Hematopoietic multipotent progenitor cell treated with erythropoietin and hydrocortisone succinate and interleukin-3 and kit ligand, for 4 days (in vitro differentiated cells): Measurements from ENCODE around the gene FTMT.
A peak's percentile ranks its signal among the peaks of the same experiment; 100 is the strongest.
"Not testable (repeated sequence)": the region's sequence is repeated elsewhere in the genome, so short reads cannot be mapped to it uniquely, and the experiment has no call there.

ENCODE experiments used
- DNase-seq: peaks from one replicate; pipeline ENCODE4 v3.0.0-alpha.2; 2015

The FTMT gene

DNA sequence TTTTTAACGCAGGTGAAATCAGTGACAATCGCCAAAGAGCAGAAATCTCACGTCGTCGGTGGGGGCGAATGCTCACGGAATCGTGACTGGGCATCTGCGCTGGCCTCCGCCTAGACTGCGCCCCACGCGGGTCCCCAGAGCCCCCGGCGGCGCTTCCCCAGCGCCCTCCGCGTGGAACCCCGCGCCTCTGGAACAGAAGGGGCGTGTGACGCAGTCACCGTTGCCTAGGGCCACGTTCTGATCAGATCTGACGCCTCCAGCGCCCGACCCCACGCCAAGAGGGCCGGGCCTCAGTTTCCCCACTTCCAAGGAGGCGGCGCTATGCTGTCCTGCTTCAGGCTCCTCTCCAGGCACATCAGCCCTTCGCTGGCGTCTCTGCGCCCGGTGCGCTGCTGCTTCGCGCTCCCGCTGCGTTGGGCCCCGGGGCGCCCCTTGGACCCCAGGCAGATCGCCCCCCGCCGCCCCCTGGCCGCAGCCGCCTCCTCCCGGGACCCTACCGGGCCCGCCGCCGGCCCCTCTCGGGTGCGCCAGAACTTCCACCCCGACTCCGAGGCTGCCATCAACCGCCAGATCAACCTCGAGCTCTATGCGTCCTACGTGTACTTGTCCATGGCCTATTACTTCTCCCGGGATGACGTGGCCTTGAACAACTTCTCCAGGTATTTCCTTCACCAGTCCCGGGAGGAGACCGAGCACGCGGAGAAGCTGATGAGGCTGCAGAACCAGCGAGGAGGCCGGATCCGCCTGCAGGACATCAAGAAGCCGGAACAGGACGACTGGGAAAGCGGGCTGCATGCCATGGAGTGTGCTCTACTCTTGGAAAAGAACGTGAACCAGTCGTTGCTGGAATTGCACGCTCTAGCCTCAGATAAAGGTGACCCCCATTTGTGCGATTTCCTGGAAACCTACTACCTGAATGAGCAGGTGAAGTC lies at the start of gene FTMT:
Gene FTMT, plus strand, starts transcription at position 240 of the 932 bp plus-strand sequence. Its CDS starts 82 bp downstream, at position 322.
- DNase-seq: no peak

DNA sequence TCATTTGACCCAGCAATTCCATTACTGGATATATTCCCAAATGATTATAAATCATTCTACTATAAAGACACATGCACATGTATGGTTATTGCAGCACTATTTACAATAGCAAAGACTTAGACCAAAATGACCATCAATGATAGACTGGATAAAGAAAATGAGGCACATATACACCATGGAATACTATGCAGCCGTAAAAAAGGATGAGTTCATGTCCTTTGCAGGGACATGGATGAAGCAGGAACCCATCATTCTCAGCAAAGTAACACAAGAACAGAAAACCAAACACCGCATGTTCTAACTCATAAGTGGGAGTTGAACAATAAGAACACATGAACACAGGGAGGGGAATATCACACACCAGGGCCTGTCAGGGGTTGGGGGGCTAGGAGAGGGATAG lies 46.4 kb upstream of the FTMT start:
- not testable (repeated sequence) for DNase-seq

DNA sequence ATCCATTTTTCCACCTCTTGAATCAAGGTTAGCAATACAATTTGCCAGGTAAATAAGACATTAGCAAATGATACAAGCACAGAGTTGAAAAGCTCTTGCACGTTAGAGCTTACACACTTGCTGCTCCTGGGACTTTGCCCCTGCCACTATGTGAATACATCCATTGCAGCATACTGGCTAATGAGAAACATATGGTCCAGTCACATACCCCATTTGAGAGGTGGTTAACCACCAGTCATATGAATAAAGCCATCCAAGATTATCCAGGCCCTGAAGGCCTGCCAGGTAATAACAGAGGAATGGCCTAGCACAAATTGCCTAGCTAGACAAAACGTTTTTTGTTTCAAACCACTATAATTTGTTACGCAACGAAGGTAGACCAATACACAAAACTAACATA lies 45.8 kb upstream of the FTMT start:
- no peak for DNase-seq

GRCh38 chr5:121816164-121816563 lies 35.5 kb upstream of the FTMT start:
- DNase-seq: peak; percentile 12

GRCh38 chr5:121819682-121820261 lies 31.9 kb upstream of the FTMT start:
- no peak for DNase-seq

GRCh38 chr5:121833617-121834016 lies 18.1 kb upstream of the FTMT start:
- no peak for DNase-seq

DNA sequence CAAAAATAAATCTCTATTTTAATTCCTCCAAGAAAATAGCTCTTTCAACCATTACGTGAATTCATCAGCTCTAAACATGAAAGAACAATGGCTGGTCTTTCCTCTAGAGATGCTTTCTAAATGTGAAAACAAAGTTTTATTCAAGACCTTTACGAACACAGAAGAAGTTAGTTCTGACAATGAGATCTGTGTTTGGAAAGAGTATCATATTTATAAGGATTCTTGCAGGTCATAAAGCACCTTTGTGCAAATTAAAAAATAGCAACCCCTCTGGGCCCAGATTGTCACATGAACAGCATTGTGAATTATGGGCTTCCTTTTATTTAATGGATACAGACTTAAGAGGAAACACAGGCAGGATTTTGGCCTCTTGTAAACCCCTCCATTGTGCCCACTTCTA lies 17.7 kb upstream of the FTMT start:
- no peak for DNase-seq

DNA sequence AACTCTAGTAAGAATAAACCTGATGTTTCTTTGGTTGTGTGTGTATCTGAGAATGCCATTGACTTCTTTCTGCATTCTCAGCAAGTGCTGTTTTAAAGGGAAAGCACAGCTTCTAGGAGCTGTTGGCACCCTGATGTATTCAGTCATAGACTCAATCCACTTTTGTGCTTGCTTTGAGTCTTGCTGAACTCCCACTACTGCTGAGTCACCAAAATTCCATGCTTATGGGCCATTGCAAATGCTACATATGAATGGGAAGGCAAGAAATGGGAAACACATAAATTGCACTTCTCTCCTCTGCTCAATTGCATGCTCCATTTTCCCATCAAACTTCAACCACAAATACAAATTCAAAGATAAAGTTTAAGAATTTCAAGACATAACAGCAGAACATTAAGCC lies 9.8 kb upstream of the FTMT start:
- DNase-seq: no peak

GRCh38 chr5:121850272-121850671 lies 1.4 kb upstream of the FTMT start:
- no peak for DNase-seq

GRCh38 chr5:121853850-121854249 lies 2.2 kb downstream of the FTMT start:
- DNase-seq: no peak

GRCh38 chr5:121862801-121863200 lies 11.1 kb downstream of the FTMT start:
- no peak for DNase-seq

GRCh38 chr5:121863753-121864285 lies 12.1 kb downstream of the FTMT start:
- no peak for DNase-seq

GRCh38 chr5:121867403-121867802 lies 15.7 kb downstream of the FTMT start:
- no peak for DNase-seq

- DNase-seq: peak; percentile 51
These were observed 18.8 kb downstream of the FTMT start for GRCh38 chr5:121870489-121870888.

- no peak for DNase-seq
These were observed 21.2 kb downstream of the FTMT start for GRCh38 chr5:121872856-121873255.

- DNase-seq: no peak
These were observed 21.7 kb downstream of the FTMT start for GRCh38 chr5:121873409-121873808.

DNA sequence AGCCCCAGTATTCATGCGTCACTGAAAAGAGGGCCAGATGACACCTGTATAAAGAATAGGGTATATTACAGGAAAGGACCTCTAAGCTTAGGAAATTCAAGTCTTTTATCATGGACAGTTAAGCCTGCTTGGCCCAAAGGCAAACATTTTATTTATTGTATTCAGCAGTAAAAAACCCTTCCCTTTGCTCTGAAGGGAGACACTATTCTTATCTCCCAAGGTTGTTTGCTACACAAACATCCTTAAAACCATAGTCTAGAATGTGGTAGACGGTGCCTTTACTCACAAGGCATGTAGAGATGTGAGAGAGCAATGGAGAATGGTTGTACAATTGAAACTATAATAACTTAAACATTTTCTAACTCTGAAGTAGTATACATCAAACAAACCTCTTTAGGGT lies 33.9 kb downstream of the FTMT start:
- no peak for DNase-seq

DNA sequence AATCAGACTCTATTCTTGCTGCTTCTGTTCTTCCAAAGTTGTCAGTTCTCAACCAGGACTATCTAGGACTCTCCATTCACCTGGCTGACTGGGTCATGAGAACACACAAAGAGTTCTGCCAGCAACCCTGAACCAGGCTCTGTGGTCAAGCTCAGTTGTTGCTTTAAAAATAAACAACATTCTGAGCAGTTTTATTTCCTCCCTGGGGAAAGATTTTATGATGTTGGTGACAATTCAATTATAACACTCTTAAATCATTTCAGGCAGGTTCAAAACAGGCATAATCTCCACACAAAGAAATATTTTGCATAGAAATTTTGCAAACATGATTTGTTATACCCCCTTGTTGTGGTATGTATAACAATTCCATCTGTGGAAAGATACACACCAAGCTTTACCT lies 36.0 kb downstream of the FTMT start:
- DNase-seq: no peak

GRCh38 chr5:121890297-121890858 lies 38.7 kb downstream of the FTMT start:
- no peak for DNase-seq

DNA sequence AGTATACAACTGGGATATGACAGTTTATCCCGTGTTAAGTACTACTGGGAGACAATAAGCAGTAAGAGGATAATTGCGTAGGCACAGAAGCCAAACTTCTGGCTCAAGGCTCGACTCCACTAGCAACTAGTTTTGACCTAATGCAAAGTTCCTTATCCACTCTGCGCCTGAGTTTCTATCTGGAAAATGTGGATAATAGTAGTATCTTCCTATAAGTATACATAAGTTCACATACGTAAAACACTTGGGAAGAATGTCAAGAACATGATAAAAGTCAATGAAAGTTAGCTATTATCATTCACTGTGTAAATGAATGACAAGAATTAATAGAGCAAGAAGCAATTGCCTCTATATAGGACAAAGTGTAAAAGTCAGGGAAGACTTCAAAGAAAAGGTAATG lies 45.7 kb downstream of the FTMT start:
- no peak for DNase-seq

DNA sequence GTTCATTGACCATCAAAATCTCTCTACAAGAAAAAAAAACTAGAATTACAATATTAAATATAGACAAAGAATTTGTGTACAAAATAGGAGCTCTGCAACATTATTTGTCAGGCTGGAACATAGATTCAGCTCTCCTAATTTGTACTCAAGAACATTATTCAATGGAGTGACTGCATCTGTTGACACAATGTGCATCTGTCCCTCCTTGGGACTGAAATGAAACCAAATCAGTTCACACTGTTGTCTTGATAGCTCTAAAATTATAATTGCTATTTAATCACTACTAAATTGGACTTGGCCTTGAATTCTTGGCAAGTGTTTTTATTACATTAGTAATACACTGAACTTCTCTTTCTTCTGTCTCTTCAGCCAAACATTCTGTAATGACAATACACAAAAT lies 47.7 kb downstream of the FTMT start:
- DNase-seq: no peak
